Memory B cell (primary cell): Measurements from ENCODE around the gene INSYN2B.
A peak's percentile ranks its signal among the peaks of the same experiment; 100 is the strongest.
"Not testable (repeated sequence)": the region's sequence is repeated elsewhere in the genome, so short reads cannot be mapped to it uniquely, and the experiment has no call there.

Experiments
- ATAC-seq: fragments of 150-1000 bp; cut with Tn5 transposase; 2 replicates; pipeline ENCODE4 v1.10.0; 2021; ENCODE audit warnings: low read depth, mild to moderate bottlenecking, moderate library complexity
- DNase-seq, 2 donors: peaks; one replicate each; pipeline ENCODE4 v3.0.0; 2022; ENCODE audit warnings: low spot score in 2 of 2
- H3K27ac Mint-ChIP-seq: one replicate; pipeline ENCODE4 v1.8.0; 2022; ENCODE audit warnings: mild to moderate bottlenecking, moderate library complexity, mixed read lengths
- H3K27me3 Mint-ChIP-seq: one replicate; pipeline ENCODE4 v1.8.0; 2022; ENCODE audit warnings: mixed read lengths
- H3K36me3 Mint-ChIP-seq: one replicate; pipeline ENCODE4 v1.8.0; 2022; ENCODE audit warnings: mild to moderate bottlenecking, mixed read lengths
- H3K4me1 Mint-ChIP-seq: one replicate; pipeline ENCODE4 v1.8.0; 2022; ENCODE audit warnings: mixed read lengths
- H3K4me3 Mint-ChIP-seq: one replicate; pipeline ENCODE4 v1.8.0; 2022; ENCODE audit warnings: mild to moderate bottlenecking, moderate library complexity, mixed read lengths
- H3K9me3 Mint-ChIP-seq: one replicate; pipeline ENCODE4 v1.8.0; 2022; ENCODE audit warnings: mixed read lengths

Gene INSYN2B

DNA sequence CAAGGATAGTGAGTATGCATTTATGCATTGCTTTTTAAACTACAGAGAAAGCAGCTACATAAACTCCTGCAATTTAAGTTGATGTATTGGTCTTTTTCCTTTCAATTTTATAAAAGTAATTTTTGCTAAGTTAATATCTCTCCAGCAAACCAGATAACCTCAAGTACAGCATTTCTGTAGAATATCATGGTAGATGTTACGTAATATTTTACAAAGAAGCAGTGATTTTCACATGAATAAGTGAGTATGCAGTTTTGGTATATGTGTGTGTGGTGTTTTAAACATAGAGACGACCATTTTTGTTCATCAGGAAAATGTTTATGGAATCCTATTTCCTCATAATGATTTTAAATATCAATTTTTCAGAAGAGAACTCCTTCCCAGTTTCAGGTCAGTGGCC, 118.9 kb downstream of the INSYN2B start:
- no peak overlapping the region for H3K27ac Mint-ChIP-seq
- peaks cover 17% of the 10 kb centered on the region for H3K4me1 Mint-ChIP-seq

DNA sequence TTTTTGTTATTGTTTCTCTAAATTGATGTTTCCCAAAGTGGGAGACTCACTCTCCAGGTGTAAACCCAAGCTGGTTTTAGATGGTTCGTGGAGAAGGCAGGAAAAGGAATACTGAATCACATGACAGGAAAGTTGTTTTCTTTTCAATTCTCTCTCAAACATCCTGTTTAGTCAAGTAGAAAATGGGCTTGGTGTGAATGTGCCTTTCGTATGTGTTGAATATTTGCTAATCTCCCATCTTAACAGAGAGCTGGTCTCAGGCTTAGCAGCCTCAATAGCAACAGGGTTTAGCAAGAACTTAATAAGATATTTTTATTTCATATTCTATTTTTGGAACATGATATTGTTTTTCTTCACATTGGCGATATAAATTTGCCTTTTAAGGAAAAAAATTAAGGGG, 119.7 kb downstream of the INSYN2B start:
- Mint-ChIP-seq H3K27me3 (no peaks in the 10 kb centered on the region), H3K4me3 (no peak overlapping the region), H3K9me3 (no peaks in the 10 kb centered on the region), H3K36me3 (peaks cover 14% of the 10 kb centered on the region), H3K27ac (peak overlapping the region; percentile 52), H3K4me1 (peaks cover 17% of the 10 kb centered on the region)
- DNase-seq (no peak), ATAC-seq (no peak)

More for the DNA sequence above, 118.9 kb downstream of the INSYN2B start:
- H3K9me3 Mint-ChIP-seq, result no peaks in the 10 kb centered on the region
- ATAC-seq (no peak), DNase-seq (no peak)
- H3K4me3 Mint-ChIP-seq, result no peak overlapping the region
- H3K27me3 Mint-ChIP-seq, result no peaks in the 10 kb centered on the region
- H3K36me3 Mint-ChIP-seq, result peaks cover 16% of the 10 kb centered on the region

DNA sequence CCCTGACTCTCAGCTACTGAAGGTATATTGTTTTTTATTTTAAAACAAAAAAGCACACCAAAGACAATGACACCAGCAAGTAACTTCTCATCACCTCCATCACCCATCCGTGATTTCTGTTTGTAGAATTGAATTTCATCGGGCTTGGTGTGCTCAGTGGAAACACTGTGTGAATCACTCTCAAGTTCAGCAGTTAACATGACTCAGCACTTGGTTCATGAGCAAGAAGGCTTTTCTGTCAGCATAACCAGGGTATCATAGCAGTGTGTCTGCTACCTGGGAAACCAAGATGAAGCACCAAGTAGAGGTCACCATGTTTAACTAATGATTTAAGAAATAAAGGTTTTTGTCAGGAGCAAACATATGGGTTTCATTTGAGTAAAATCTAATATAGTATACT, 123.7 kb downstream of the INSYN2B start:
- ATAC-seq (no peak), DNase-seq (no peak)
- Mint-ChIP-seq H3K4me3 (no peak overlapping the region), H3K4me1 (peaks cover 18% of the 10 kb centered on the region), H3K27me3 (no peaks in the 10 kb centered on the region), H3K27ac (no peak overlapping the region), H3K9me3 (no peaks in the 10 kb centered on the region), H3K36me3 (peaks cover 37% of the 10 kb centered on the region)

DNA sequence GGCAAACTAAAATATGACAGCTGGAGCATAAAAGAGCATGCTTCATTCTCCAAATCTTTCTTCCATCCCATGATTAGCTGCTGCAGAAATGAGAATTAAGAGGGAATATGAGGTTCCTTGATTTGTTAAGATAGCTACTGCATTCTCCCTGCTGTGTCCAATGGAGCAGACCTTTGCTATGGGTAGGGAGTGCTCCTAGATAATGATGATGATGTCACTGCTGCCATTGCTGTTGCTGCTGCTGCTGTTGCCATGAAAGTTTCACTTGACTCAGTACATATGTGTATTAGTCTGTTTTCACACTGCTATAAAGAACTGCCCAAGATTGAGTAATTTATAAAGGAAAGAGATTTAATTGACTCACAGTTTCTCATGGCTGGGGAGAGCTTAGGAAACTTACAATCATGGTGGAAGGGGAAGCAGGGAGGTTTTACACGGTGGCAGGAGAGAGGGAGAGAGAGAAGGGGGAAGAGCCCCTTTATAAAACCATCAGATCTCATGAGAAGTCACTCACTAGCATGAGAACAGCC, 128.9 kb downstream of the INSYN2B start:
- no peak for ATAC-seq
- Mint-ChIP-seq H3K27ac (peak overlapping the region; percentile 19), H3K4me1 (peaks cover 4% of the 10 kb centered on the region), H3K9me3 (peaks cover 10% of the 10 kb centered on the region), H3K4me3 (no peak overlapping the region), H3K36me3 (peaks cover 77% of the 10 kb centered on the region), H3K27me3 (no peaks in the 10 kb centered on the region)
- no peak for DNase-seq

DNA sequence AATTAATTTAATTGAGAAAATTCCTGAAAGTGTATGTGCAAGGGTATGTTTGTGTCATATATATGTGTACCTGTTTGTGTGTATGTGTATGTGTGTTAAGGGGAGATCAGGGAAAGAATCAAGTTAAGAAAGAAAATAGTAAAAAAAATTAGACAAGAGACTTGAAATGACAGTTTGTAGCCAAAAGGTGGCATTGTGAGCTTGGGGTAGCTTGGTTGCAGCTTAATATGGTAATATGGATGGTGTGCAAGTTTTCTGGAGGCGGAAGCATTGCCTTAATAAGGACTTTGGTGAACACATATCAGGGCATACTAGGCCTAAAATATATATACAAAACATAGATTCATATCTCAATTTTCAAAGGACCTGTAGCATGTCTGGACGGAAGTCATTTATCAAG, 129.9 kb downstream of the INSYN2B start:
- H3K4me1 Mint-ChIP-seq, result peaks cover under 1% of the 10 kb centered on the region
- ATAC-seq (no peak), DNase-seq (no peak)
- no peaks in the 10 kb centered on the region for H3K27me3 Mint-ChIP-seq
- H3K36me3 Mint-ChIP-seq, result peaks cover 72% of the 10 kb centered on the region
- peaks cover 10% of the 10 kb centered on the region for H3K9me3 Mint-ChIP-seq
- H3K27ac Mint-ChIP-seq, result no peak overlapping the region
- H3K4me3 Mint-ChIP-seq, result no peak overlapping the region

DNA sequence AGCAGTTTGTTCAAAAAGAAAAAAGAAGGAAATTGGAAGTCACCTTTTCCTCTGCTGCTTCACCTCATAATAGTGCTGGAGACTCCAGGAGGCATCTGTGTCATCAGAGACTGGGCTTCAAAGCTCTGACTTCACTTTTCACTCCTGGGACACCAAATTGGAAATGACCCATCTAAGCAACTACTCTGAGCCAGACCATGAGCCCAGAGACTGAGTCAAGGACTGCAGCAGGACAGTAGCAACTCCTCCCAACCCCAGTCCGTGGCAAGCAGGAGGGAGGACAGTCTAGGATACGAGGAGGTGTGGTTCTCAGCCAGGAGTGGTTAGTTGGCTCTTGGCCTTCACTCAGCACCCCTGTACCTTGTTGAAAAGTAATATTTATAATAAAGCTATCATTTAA, 131.5 kb downstream of the INSYN2B start:
- Mint-ChIP-seq H3K27me3 (no peaks in the 10 kb centered on the region), H3K27ac (no peak overlapping the region), H3K4me3 (no peak overlapping the region), H3K4me1 (peaks cover 5% of the 10 kb centered on the region), H3K36me3 (peaks cover 79% of the 10 kb centered on the region), H3K9me3 (peaks cover 10% of the 10 kb centered on the region)
- ATAC-seq, result no peak
- no peak for DNase-seq

DNA sequence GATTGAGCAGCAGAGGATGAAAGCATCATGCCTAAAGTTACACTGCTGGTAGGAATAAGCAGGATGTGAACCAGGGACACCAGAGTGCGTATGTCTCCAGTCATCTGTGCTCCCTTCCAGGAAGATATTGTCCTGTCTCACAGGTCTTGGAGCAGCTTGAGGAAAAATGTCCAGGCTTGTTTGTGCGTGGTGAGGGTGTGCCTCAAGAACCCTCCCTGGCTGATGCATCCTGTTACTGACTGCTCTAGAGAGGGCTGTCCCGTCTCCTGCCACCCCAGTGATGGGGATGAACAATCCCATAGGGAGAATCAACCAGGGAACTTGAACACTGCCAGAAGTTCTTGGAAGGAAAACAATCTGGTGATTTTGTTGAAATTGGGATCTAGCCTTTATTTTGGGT, 132.0 kb downstream of the INSYN2B start:
- Mint-ChIP-seq H3K4me1 (peaks cover 5% of the 10 kb centered on the region), H3K27ac (no peak overlapping the region), H3K9me3 (peaks cover 10% of the 10 kb centered on the region), H3K4me3 (no peak overlapping the region), H3K27me3 (no peaks in the 10 kb centered on the region), H3K36me3 (peaks cover 77% of the 10 kb centered on the region)
- no peak for ATAC-seq
- DNase-seq, result no peak

DNA sequence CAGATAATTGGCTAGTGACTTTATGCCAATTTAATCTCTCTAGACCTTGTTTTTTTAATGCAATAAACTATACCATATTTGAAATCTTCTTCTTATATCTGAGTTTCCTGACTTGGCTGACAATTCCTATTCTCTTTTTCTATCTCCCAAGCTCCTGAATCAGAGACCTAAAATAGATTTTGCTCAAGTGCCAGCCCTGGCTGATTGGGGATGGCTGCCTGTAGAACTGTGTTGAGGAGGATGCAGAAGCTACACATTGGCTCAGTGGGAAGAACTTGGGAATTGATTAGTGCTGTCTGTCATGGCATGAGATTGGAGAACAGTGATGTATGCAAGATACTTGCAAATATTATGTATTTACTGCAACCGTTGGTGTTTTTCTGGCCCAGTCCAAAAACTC, 132.8 kb downstream of the INSYN2B start:
- Mint-ChIP-seq H3K27me3 (no peaks in the 10 kb centered on the region), H3K4me1 (peaks cover 5% of the 10 kb centered on the region), H3K27ac (no peak overlapping the region), H3K36me3 (peaks cover 77% of the 10 kb centered on the region), H3K9me3 (peaks cover 10% of the 10 kb centered on the region), H3K4me3 (no peak overlapping the region)
- ATAC-seq (no peak), DNase-seq (no peak)

DNA sequence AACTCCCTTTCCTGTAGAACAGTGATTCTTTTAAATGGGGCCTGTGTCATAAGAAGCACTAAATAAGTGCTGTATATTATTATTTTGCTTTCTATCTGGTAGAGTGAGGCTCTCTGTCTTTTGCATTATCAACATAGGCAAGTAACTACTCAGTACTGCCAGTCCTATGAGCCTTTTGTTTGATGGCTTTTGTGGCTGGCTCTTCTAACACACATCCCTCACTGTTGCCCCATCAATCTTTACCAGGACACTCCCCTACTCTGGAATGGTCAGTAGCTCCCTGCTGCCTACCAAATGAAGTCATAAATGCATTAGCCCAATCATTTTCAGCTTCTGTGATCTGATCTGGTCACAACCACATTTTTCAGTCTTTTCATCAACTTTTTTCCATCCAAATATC, 137.6 kb downstream of the INSYN2B start:
- DNase-seq (no peak), ATAC-seq (no peak)
- Mint-ChIP-seq H3K36me3 (peaks cover 67% of the 10 kb centered on the region), H3K27ac (peak overlapping the region; percentile 8), H3K9me3 (peaks cover 2% of the 10 kb centered on the region), H3K4me3 (no peak overlapping the region), H3K27me3 (no peaks in the 10 kb centered on the region), H3K4me1 (peaks cover 7% of the 10 kb centered on the region)

DNA sequence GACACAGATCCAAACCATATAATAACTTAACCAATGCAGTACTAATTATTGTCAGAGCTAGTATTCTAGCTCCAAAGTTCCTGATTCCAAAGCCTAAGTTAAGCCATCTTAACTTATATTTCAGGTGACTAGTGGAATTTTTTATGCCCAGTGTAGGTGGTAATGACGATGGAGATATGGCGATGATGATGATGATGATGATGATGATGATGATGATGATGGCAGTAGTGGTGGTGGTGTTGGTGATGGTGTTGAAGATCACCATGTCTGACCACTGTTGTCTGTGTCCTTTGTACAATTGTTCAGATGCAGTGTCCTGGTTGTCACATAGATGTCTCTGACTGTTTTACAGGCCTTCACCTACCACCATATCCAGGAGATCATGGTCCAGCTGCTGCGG, 139.9 kb downstream of the INSYN2B start:
- peaks cover 7% of the 10 kb centered on the region for H3K4me1 Mint-ChIP-seq
- H3K36me3 Mint-ChIP-seq, result peaks cover 56% of the 10 kb centered on the region
- H3K27me3 Mint-ChIP-seq, result no peaks in the 10 kb centered on the region
- H3K27ac Mint-ChIP-seq, result no peak overlapping the region
- no peak for ATAC-seq
- no peaks in the 10 kb centered on the region for H3K9me3 Mint-ChIP-seq
- DNase-seq, result no peak
- no peak overlapping the region for H3K4me3 Mint-ChIP-seq

DNA sequence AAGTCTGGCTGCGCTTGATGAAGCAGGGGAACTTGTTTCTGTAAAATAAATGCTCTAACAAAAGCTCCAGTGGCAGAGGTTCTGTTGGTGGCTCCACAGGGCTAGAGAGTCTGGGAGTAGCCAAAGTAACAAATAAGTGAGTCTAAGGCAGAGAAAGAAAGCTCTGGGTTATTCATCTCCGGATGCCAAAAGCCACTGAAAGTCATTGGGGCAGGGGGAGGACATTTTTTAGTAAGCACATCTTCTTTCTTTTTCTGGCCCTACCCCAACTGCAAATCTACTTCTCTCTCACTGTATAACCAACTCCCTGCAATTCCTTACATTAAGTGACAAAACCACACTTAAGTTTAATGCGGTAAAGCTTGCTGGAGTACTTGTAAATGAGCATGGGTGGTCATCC, 141.6 kb downstream of the INSYN2B start:
- ATAC-seq (no peak), DNase-seq (no peak)
- H3K27me3 Mint-ChIP-seq, result no peaks in the 10 kb centered on the region
- no peaks in the 10 kb centered on the region for H3K9me3 Mint-ChIP-seq
- peak overlapping the region; percentile 3 for H3K27ac Mint-ChIP-seq
- no peak overlapping the region for H3K4me3 Mint-ChIP-seq
- H3K4me1 Mint-ChIP-seq, result peaks cover 5% of the 10 kb centered on the region
- H3K36me3 Mint-ChIP-seq, result peaks cover 46% of the 10 kb centered on the region

DNA sequence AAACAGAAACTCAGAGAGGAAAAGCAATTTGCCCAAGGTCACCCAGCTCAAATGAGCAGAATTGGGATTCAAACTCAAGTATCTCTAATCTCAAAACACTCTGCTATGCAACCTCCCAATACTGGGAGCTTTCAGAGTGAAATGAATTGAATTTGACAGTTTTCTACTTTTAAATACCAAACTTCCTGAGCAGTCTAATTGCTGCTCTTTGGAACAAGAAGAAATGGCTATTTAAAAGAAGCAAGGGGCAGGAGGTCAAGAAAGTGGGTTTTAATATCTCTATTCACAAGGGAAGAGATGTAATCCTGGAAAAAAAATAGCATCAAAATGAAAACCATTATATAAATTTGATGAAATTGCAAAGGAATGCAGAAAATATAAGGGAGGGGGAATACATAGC, 142.6 kb downstream of the INSYN2B start:
- H3K4me1 Mint-ChIP-seq, result peaks cover 5% of the 10 kb centered on the region
- H3K36me3 Mint-ChIP-seq, result peaks cover 40% of the 10 kb centered on the region
- H3K27me3 Mint-ChIP-seq, result no peaks in the 10 kb centered on the region
- ATAC-seq, result no peak
- no peak for DNase-seq
- no peak overlapping the region for H3K4me3 Mint-ChIP-seq
- H3K27ac Mint-ChIP-seq, result peak overlapping the region; percentile 3
- H3K9me3 Mint-ChIP-seq, result no peaks in the 10 kb centered on the region

DNA sequence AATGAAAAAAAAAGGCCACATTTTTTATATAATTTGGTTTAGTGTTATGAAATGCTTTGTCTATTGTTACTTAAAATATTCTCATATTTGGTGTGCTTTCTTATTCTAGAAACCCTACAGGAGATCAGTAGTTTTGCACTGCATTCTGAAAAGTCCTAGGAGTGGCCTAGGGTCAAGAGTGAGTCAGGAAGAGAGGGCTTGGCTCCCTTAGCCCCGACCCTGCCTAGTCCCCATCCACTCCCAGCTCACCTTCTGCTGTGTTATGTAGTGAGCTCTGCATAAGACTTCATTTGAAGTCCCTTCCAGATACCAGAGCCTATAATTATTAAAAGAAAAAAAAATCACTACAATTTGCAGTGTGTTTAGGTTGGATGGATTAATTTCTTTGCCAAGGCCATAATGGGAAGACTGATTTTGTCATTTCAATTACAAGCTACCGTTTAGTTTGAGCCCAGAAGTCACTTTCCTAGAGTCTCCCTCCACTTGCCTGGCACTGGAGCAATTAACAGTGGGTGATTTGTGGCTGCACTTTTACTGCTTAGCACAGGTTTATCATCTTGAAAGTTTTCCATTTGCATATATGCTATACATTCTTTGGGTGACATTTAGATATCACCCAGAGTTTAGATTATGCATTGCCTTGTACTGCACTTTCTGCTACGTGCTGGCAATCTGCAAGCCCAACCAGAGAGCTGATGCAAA, 143.3 kb downstream of the INSYN2B start:
- Mint-ChIP-seq H3K27me3 (no peaks in the 10 kb centered on the region), H3K36me3 (peaks cover 38% of the 10 kb centered on the region), H3K27ac (peak overlapping the region; percentile 28), H3K4me3 (no peak overlapping the region), H3K4me1 (peaks cover 10% of the 10 kb centered on the region), H3K9me3 (no peaks in the 10 kb centered on the region)
- ATAC-seq, result no peak
- DNase-seq, result no peak

DNA sequence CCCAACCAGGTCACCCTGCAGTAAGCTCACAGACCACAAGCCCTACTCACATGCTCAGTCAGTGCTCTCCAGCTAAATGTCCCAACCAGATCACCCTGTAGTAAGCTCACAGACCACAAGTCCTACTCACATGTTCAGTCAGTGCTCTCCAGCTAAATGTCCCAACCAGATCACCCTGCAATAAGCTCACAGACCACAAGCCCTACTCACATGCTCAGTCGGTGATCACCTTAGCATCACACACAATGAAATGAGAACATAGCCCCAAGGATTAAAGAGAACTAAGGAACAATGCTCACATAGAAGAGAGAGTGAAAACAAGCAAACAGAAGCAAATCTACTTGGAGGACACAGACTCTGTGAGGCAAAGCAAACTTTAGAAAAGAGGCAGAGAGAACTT, 145.8 kb downstream of the INSYN2B start:
- not testable (repeated sequence) for ATAC-seq, H3K4me1 Mint-ChIP-seq, H3K27me3 Mint-ChIP-seq, H3K4me3 Mint-ChIP-seq, H3K9me3 Mint-ChIP-seq, DNase-seq
- Mint-ChIP-seq H3K36me3 (peaks cover 17% of the 10 kb centered on the region), H3K27ac (peak overlapping the region; percentile 58)

DNA sequence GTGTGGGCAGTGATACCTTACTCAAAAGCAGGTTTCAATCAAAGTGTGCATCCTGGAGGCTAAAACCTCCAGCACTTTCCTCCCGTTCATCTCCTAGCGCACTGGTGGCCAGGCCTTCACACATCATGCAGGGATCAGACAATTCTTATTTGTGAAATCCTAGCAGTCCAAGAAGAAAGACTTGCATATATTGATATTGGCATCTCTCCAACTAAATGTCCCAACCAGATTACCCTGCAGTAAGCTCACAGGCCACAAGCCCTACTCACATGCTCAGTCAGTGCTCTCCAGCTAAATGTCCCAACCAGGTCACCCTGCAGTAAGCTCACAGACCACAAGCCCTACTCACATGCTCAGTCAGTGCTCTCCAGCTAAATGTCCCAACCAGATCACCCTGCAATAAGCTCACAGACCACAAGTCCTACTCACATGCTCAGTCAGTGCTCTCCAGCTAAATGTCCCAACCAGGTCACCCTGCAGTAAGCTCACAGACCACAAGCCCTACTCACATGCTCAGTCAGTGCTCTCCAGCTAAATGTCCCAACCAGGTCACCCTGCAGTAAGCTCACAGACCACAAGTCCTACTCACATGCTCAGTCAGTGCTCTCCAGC, 146.5 kb downstream of the INSYN2B start:
- not testable (repeated sequence) for H3K4me1 Mint-ChIP-seq, ATAC-seq, H3K4me3 Mint-ChIP-seq, DNase-seq, H3K27me3 Mint-ChIP-seq, H3K9me3 Mint-ChIP-seq
- Mint-ChIP-seq H3K36me3 (peaks cover 17% of the 10 kb centered on the region), H3K27ac (peak overlapping the region; percentile 72)
